B cell (primary cell): ENCODE measurements around the gene PROCA1. TPM values are rescaled to one million over a fixed set of nuclear protein-coding genes. Genes with fewer than 3 reads are reported as not detected.

ENCODE experiments used
- ATAC-seq: fragments of 200-7000 bp; cut with Tn5 transposase; one replicate; pipeline ENCODE4 v1.10.0; 2021; ENCODE audit warnings: low read depth, mild to moderate bottlenecking, moderate number of reproducible peaks, moderate library complexity
- CTCF ChIA-PET: fragments of 350-600 bp; sonication (Branson Sonifier 250); formaldehyde crosslinking; loops from one replicate; lab custom pipeline; 2021; ENCODE audit warnings: antibody characterized with exemption, inconsistent platforms; lab: Charles Lee
- POLR2A ChIA-PET: fragments of 350-600 bp; sonication (Branson Sonifier 250); formaldehyde crosslinking; loops from one replicate; lab custom pipeline; 2021; ENCODE audit warnings: antibody characterized with exemption; lab: Charles Lee
- DNase-seq: peaks from one replicate; pipeline ENCODE4 v3.0.0; 2013
- H2AFZ ChIP-seq: 2 replicates; pipeline ENCODE4 v1.6.1; 2012; ENCODE audit warnings: mild to moderate bottlenecking, low read depth, low read length; ENCODE audit not compliant: insufficient read depth, poor library complexity, severe bottlenecking
- H3K27ac ChIP-seq, 2 donors: 1 replicate in 1 of 2; 2 replicates in 1 of 2; pipeline ENCODE4 v1.5.1; 2012 to 2013; ENCODE audit warnings: low read length in 2 of 2, mild to moderate bottlenecking in 2 of 2, moderate library complexity in 1 of 2
- H3K27me3 ChIP-seq, 4 experiments: fragments of 200-600 bp in 1 of 4; sonication (generic) in 1 of 4; replicated peaks in 1 of 4; 1 replicate in 2 of 4; 2 replicates in 2 of 4; pipeline versions ENCODE4 v1.6.1 to v1.7.0; 2013 to 2016; ENCODE audit warnings: low read length in 3 of 4, mild to moderate bottlenecking in 2 of 4, mixed read lengths in 1 of 4, moderate library complexity in 1 of 4; ENCODE audit not compliant: insufficient read depth in 4 of 4, control insufficient read depth in 3 of 4; ENCODE audit errors: control extremely low read depth in 1 of 4
- H3K36me3 ChIP-seq, 2 experiments: replicated peaks in 1 of 2; 1 replicate in 1 of 2; 2 replicates in 1 of 2; pipeline versions ENCODE4 v1.6.1 to v1.7.1; 2013; ENCODE audit warnings: low read length in 1 of 2; ENCODE audit not compliant: insufficient read depth in 2 of 2, control insufficient read depth in 1 of 2; ENCODE audit errors: control extremely low read depth in 1 of 2, extremely low read depth in 1 of 2
- H3K4me1 ChIP-seq, 2 donors: fragments of 200-600 bp in 1 of 2; sonication (generic) in 1 of 2; 1 replicate in 1 of 2; 2 replicates in 1 of 2; pipeline versions ENCODE4 v1.5.1 to v1.6.1; 2013 to 2017; ENCODE audit warnings: low read length in 2 of 2; ENCODE audit not compliant: control insufficient read depth in 2 of 2, insufficient read depth in 2 of 2
- H3K4me2 ChIP-seq: replicated peaks from 2 replicates; pipeline ENCODE3; 2012; ENCODE audit warnings: mild to moderate bottlenecking, low read depth, low read length; ENCODE audit not compliant: poor library complexity, severe bottlenecking
- H3K4me3 ChIP-seq, 5 experiments: fragments of 200-600 bp in 1 of 5; sonication (generic) in 1 of 5; 1 replicate in 3 of 5; 2 replicates in 2 of 5; pipeline versions ENCODE4 v1.5.1 to v1.7.0; 2011 to 2016; ENCODE audit warnings: low read length in 4 of 5, mild to moderate bottlenecking in 4 of 5, low read depth in 2 of 5, control low read depth in 1 of 5, moderate library complexity in 1 of 5; ENCODE audit not compliant: insufficient read depth in 1 of 5; ENCODE audit errors: control extremely low read depth in 1 of 5, extremely low read depth in 1 of 5
- H3K79me2 ChIP-seq: fragments of 200-600 bp; sonication (generic); one replicate; pipeline ENCODE4 v1.6.0; 2016; ENCODE audit warnings: low read length; ENCODE audit not compliant: control insufficient read depth, insufficient read depth
- H3K9ac ChIP-seq: fragments of 200-600 bp; sonication (generic); 2 replicates; pipeline ENCODE4 v1.6.1; 2017; ENCODE audit warnings: mild to moderate bottlenecking, low read length, moderate library complexity
- H3K9me3 ChIP-seq, 3 donors: one replicate each; pipeline versions ENCODE4 v1.6.1 to v1.7.1; 2013; ENCODE audit warnings: low read length in 2 of 3; ENCODE audit not compliant: control insufficient read depth in 2 of 3, insufficient read depth in 1 of 3; ENCODE audit errors: control extremely low read depth in 1 of 3
- H4K20me1 ChIP-seq: 2 replicates; pipeline ENCODE4 v1.6.0; 2012; ENCODE audit warnings: mild to moderate bottlenecking, low read length; ENCODE audit not compliant: insufficient read depth, control insufficient read depth, poor library complexity, severe bottlenecking
- H3K27ac Mint-ChIP-seq: one replicate; pipeline ENCODE4 v1.8.0; 2021; ENCODE audit warnings: mixed read lengths
- H3K27me3 Mint-ChIP-seq: one replicate; pipeline ENCODE4 v1.8.0; 2021; ENCODE audit warnings: mixed read lengths
- H3K4me1 Mint-ChIP-seq: one replicate; pipeline ENCODE4 v1.8.0; 2021; ENCODE audit warnings: mixed read lengths
- H3K4me3 Mint-ChIP-seq: one replicate; pipeline ENCODE4 v1.8.0; 2021; ENCODE audit warnings: mixed read lengths
- H3K9me3 Mint-ChIP-seq: one replicate; pipeline ENCODE4 v1.8.0; 2022; ENCODE audit warnings: mixed read lengths; ENCODE audit not compliant: insufficient read depth
- EZH2 ChIP-seq: IDR thresholded peaks from 2 replicates; pipeline ENCODE4 v1.6.1; 2012; ENCODE audit warnings: borderline replicate concordance, low read depth, mild to moderate bottlenecking, moderate library complexity, low read length; ENCODE audit not compliant: insufficient read depth, poor library complexity, severe bottlenecking
- WGBS: methylation state at CpG from one replicate; pipeline ENCODE4 v1.1.5; 2013; ENCODE audit warnings: missing lambda C conversion rate; ENCODE audit not compliant: insufficient coverage; 5-methylcytosine and 5-hydroxymethylcytosine counted together
- intact Hi-C: fragments of 100-400 bp; cut with micrococcal nuclease; formaldehyde crosslinking; loops from one replicate; pipeline ENCODE4 v1.10.0; 2022
- polyA plus RNA-seq: library from polyadenylated mRNA; depleted of rRNA; stranded (reverse); fragments of >200 nt; gene quantifications from 2 replicates; pipeline ENCODE4 v1.2.3, GENCODE V29; 2012
- total RNA-seq, 2 donors: library from RNA; stranded (reverse); fragments of 120-200 nt in 1 of 2; gene quantifications; 1 replicate in 1 of 2; 2 replicates in 1 of 2; pipeline versions ENCODE4 v1.2.3 to v1.2.4, GENCODE V29; 2013 to 2022
- TF ChIP-seq, protein P1 (sequence below): fragments of 200-600 bp; IDR thresholded peaks from one replicate; pipeline ENCODE4 v1.8.0; 2022; ENCODE audit warnings: antibody characterized with exemption, mild to moderate bottlenecking

PROCA1 gene
- total and polyA plus RNA-seq, 2 donors (not counting 1 experiment from before 2014, with no cell fraction given) = 7.4 to 26.8 TPM

DNA sequence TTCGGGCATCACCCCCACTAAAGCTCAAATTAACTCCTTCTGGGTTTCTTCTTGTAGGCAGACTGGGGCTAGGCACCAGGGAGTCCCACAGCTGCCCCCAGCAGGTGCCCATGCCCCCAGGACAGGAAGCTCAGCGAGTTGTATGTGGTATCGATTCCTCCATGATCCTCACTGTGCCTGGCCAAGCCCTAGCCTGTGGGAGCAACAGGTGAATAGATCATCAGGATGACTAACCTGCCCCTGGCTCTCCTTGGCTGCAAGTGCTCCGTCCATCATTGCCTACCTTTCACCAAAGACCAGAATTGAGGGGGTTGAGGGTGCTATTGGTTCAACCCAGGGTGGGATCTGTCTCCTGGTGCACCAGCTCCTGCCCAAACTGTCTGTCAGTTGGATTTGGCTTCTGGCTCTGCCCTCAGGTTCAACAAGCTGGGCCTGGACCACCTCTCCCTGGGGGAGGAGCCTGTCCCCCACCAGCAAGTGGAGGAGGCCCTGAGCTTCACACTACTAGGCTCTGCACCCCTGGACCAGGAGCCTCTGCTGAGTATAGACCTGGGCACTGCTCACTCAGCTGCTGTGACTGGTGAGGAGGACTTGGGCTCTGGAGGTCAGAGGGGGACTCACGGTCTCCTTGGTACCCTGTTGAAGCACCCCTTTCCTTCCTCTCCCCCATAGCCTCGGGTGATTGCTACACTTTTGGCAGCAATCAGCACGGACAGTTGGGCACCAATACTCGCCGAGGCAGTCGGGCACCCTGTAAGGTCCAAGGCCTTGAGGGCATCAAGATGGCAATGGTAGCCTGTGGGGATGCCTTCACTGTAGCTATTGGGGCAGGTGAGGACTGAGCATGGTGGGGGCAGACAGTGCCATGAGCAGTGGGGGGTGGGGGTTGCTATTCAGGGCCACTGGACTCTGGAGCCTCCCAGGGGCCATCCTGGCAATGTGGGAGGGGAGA, 29.0 kb upstream of the PROCA1 start:
- Histone ChIP-seq H3K9me3 (peaks cover 0 to 27% (median 0%) of the 10 kb centered on the region in 3 donors), H3K4me3 (peak overlapping the region in 2 of 5 experiments; percentile 25 to 35), H3K27ac (peak overlapping the region; percentile 86 to 100), H3K27me3 (no peaks in the 10 kb centered on the region), H3K79me2 (peaks cover 41% of the 10 kb centered on the region), H3K36me3 (peaks cover 0 to under 1% of the 10 kb centered on the region in 2 experiments), H3K9ac (peak overlapping the region; percentile 36), H3K4me2 (peak overlapping the region; percentile 88), H3K4me1 (peaks cover 71 to 78% of the 10 kb centered on the region in 2 donors), H2AFZ (no peak overlapping the region), H4K20me1 (peaks cover 16% of the 10 kb centered on the region)
- no peaks in the 10 kb centered on the region for H3K27me3 Mint-ChIP-seq
- 69% methylated on average over 7 of the region's 10 CpGs for WGBS
- no peak for DNase-seq
- H3K27ac Mint-ChIP-seq = peak overlapping the region; percentile 95
- TF ChIP-seq EZH2 = no peak
- TF ChIP-seq, protein P1, sequence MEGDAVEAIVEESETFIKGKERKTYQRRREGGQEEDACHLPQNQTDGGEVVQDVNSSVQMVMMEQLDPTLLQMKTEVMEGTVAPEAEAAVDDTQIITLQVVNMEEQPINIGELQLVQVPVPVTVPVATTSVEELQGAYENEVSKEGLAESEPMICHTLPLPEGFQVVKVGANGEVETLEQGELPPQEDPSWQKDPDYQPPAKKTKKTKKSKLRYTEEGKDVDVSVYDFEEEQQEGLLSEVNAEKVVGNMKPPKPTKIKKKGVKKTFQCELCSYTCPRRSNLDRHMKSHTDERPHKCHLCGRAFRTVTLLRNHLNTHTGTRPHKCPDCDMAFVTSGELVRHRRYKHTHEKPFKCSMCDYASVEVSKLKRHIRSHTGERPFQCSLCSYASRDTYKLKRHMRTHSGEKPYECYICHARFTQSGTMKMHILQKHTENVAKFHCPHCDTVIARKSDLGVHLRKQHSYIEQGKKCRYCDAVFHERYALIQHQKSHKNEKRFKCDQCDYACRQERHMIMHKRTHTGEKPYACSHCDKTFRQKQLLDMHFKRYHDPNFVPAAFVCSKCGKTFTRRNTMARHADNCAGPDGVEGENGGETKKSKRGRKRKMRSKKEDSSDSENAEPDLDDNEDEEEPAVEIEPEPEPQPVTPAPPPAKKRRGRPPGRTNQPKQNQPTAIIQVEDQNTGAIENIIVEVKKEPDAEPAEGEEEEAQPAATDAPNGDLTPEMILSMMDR = no peak
- CTCF ChIA-PET = interaction anchor here (0.5 to 18.9 kb wide), 5 partner anchors 11 to 152 kb away, joined by 3 to 1020 read pairs (median 12); partner anchors contain the start of genes NEK8, RPL23A and TLCD1
- intact Hi-C loops = no loop called here
- H3K4me3 Mint-ChIP-seq = peak overlapping the region; percentile 86
- POLR2A ChIA-PET = interaction anchor here (1.9 to 16.2 kb wide), 3 partner anchors 10 to 21 kb away, joined by 9 to 511 read pairs (median 9); partner anchors contain the start of genes NEK8, RPL23A and TLCD1
- H3K9me3 Mint-ChIP-seq = no peaks in the 10 kb centered on the region
- peaks cover 65% of the 10 kb centered on the region for H3K4me1 Mint-ChIP-seq
- ATAC-seq = no peak
